Fibroblast of lung (primary cell): ENCODE measurements around the gene AIMP2. TPM values are rescaled to one million over a fixed set of nuclear protein-coding genes. Genes with fewer than 3 reads are reported as not detected.
"Not testable (repeated sequence)": the region's sequence is repeated elsewhere in the genome, so short reads cannot be mapped to it uniquely, and the experiment has no call there.

Experiments used
- DNase-seq, 2 donors: peaks; one replicate each; pipeline versions ENCODE4 v3.0.0 to v3.0.0-alpha.2; 2010; ENCODE audit warnings: low read depth in 2 of 2
- H2AFZ ChIP-seq: 2 replicates; pipeline ENCODE4 v1.5.1; 2012; ENCODE audit warnings: low read length, control low read depth, inconsistent platforms
- H3K27ac ChIP-seq: 2 replicates; pipeline ENCODE4 v1.5.1; 2011; ENCODE audit warnings: low read length, control low read depth; ENCODE audit not compliant: insufficient read depth
- H3K27me3 ChIP-seq: 2 replicates; pipeline ENCODE4 v1.5.1; 2011; ENCODE audit warnings: mild to moderate bottlenecking, low read length; ENCODE audit not compliant: control insufficient read depth, insufficient read depth
- H3K36me3 ChIP-seq: 2 replicates; pipeline ENCODE4 v1.5.1; 2011; ENCODE audit warnings: low read length; ENCODE audit not compliant: control insufficient read depth, insufficient read depth
- H3K4me1 ChIP-seq: 2 replicates; pipeline ENCODE4 v1.5.1; 2011; ENCODE audit warnings: low read length; ENCODE audit not compliant: control insufficient read depth, insufficient read depth; ENCODE audit errors: extremely low read depth
- H3K4me2 ChIP-seq: 2 replicates; pipeline ENCODE4 v1.5.1; 2011; ENCODE audit warnings: low read length, control low read depth; ENCODE audit not compliant: insufficient read depth; ENCODE audit errors: extremely low read depth
- H3K4me3 ChIP-seq, 4 experiments: fragments of 200-600 bp in 1 of 4; sonication (generic) in 1 of 4; replicated peaks in 1 of 4; 2 replicates each; pipeline ENCODE4 v1.5.1; 2011 to 2016; ENCODE audit warnings: low read length in 4 of 4, low read depth in 3 of 4, mild to moderate bottlenecking in 3 of 4, control low read depth in 2 of 4, inconsistent platforms in 1 of 4, mixed read lengths in 1 of 4; ENCODE audit not compliant: insufficient read depth in 1 of 4; ENCODE audit errors: control extremely low read depth in 1 of 4
- H3K79me2 ChIP-seq: 2 replicates; pipeline ENCODE4 v1.5.1; 2012; ENCODE audit warnings: mild to moderate bottlenecking, low read length, inconsistent platforms; ENCODE audit not compliant: control insufficient read depth, insufficient read depth
- H3K9ac ChIP-seq: 2 replicates; pipeline ENCODE4 v1.5.1; 2011; ENCODE audit warnings: mild to moderate bottlenecking, low read length, control low read depth; ENCODE audit not compliant: insufficient read depth
- H3K9me3 ChIP-seq: 2 replicates; pipeline ENCODE4 v1.5.1; 2012; ENCODE audit warnings: low read depth, low read length; ENCODE audit not compliant: control insufficient read depth, insufficient read depth
- H4K20me1 ChIP-seq: 2 replicates; pipeline ENCODE4 v1.5.1; 2011; ENCODE audit warnings: low read length; ENCODE audit not compliant: control insufficient read depth, insufficient read depth; ENCODE audit errors: extremely low read depth
- CTCF ChIP-seq, 2 donors: IDR thresholded peaks in 1 of 2; conservative IDR thresholded peaks in 1 of 2; 1 replicate in 1 of 2; 2 replicates in 1 of 2; pipeline ENCODE4 v1.5.1; 2011 to 2012; ENCODE audit warnings: low read length in 2 of 2, control low read depth in 1 of 2, inconsistent platforms in 1 of 2, low read depth in 1 of 2, mild to moderate bottlenecking in 1 of 2
- EZH2 ChIP-seq: IDR thresholded peaks from 2 replicates; pipeline ENCODE4 v1.5.1; 2012; ENCODE audit warnings: low read length, control low read depth, mild to moderate bottlenecking; ENCODE audit errors: missing control alignments
- polyA plus RNA-seq, 2 donors: library from polyadenylated mRNA; depleted of rRNA in 1 of 2; stranded (reverse) in 1 of 2; unstranded in 1 of 2; fragments of >200 nt; gene quantifications; 2 replicates each; pipeline ENCODE4 v1.2.1, GENCODE V29; 2011 to 2012; ENCODE audit warnings: missing spikeins in 1 of 2
- total RNA-seq: library from RNA; depleted of rRNA; stranded (reverse); fragments of >200 nt; gene quantifications from 2 replicates; pipeline ENCODE4 v1.2.1, GENCODE V29; 2014

The AIMP2 gene
- total and polyA plus RNA-seq, 2 donors (not counting 1 experiment from before 2014, with no cell fraction given): 41.9 to 47.4 TPM

DNA sequence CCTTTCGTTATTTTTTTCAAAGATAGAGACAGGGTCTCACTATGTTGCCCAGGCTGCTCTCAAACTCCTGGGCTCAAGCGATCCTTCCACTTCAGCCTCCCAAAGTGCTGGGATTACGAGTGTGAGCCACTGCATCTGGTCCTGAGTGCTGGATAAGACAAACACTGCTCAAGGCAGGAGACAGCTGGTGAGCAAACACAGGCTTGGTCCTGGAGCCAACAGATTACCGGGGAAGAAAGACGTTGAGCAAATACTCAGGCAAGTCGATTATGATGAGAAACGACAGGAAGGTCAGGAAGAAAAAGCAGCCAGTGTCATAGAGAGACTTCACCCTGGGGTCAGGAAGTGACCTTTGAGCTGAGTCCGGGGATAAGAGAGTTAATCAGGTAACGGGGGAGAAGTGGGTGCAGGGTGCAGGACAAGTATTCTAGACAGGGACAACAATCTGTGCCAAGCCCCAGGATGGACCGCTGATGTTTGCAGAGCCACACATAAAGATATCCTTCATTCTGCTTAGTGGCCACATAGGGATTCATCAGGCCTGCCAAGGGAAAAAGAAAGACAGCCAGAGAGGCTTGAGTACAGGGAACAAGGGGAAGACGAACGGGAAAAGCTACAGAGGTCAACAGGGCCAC, 29.3 kb upstream of the AIMP2 start:
- not testable (repeated sequence) for H3K4me1 ChIP-seq, H3K4me3 ChIP-seq

GRCh38 chr7:5987061-5987460, 22.0 kb upstream of the AIMP2 start:
- H3K4me1 ChIP-seq, H3K79me2 ChIP-seq, H3K9ac ChIP-seq, H4K20me1 ChIP-seq, H3K9me3 ChIP-seq, H3K4me2 ChIP-seq, H3K27ac ChIP-seq, H2AFZ ChIP-seq, H3K4me3 ChIP-seq, DNase-seq, H3K36me3 ChIP-seq, H3K27me3 ChIP-seq: not testable (repeated sequence)

More for the DNA sequence above, 29.3 kb upstream of the AIMP2 start:
- H3K36me3 ChIP-seq, H3K4me2 ChIP-seq, H3K9me3 ChIP-seq, H3K27me3 ChIP-seq, H2AFZ ChIP-seq, H3K9ac ChIP-seq, H4K20me1 ChIP-seq, H3K79me2 ChIP-seq, DNase-seq, H3K27ac ChIP-seq: not testable (repeated sequence)

- Histone ChIP-seq H3K9me3 (no peaks in the 10 kb centered on the region), H3K27ac (no peak overlapping the region), H3K4me3 (no peak overlapping the region), H3K79me2 (no peaks in the 10 kb centered on the region), H3K27me3 (no peaks in the 10 kb centered on the region), H4K20me1 (no peaks in the 10 kb centered on the region), H3K9ac (no peak overlapping the region), H2AFZ (no peak overlapping the region), H3K4me1 (no peaks in the 10 kb centered on the region), H3K4me2 (no peak overlapping the region), H3K36me3 (no peaks in the 10 kb centered on the region)
- TF ChIP-seq EZH2 (no peak), CTCF (conservative IDR thresholded peaks at IDR 0.05 in 1 of 2, IDR thresholded peaks at IDR 0.05 in 1 of 2; ENCODE audit: low read depth in 1 of 2, low read length in 2 of 2) (peak; percentile 58 to 74)
- DNase-seq: peak; percentile 58 to 77
These were observed 11.8 kb upstream of the AIMP2 start for GRCh38 chr7:5997210-5997808.

DNA sequence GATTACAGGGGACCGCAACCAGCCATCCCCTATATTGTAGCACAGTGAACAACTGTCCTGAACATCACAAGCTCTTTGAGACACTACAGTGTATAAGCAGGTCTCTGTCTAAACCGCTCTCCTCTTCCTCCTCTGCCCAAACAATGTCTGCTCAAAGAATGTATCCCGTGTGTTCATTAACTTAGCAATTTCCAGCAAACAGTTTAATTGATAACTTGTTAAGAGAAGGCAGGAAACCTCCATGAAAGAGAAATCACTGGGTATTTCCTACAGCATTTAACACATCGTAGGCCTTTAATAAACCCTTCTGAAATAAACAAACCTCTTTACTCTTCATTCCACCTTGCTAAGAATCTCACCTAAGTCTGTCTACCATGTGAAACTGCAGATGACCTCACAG, 1.7 kb upstream of the AIMP2 start:
- no peak overlapping the region for H3K27ac ChIP-seq
- no peak overlapping the region for H2AFZ ChIP-seq

More for the DNA sequence above, 1.7 kb upstream of the AIMP2 start:
- Histone ChIP-seq H3K36me3 (no peaks in the 10 kb centered on the region), H3K9ac (no peak overlapping the region), H3K9me3 (no peaks in the 10 kb centered on the region), H4K20me1 (no peaks in the 10 kb centered on the region), H3K27me3 (no peaks in the 10 kb centered on the region), H3K4me1 (peaks cover 2% of the 10 kb centered on the region), H3K4me3 (no peak overlapping the region), H3K79me2 (peaks cover 21% of the 10 kb centered on the region), H3K4me2 (no peak overlapping the region)
- TF ChIP-seq CTCF (conservative IDR thresholded peaks at IDR 0.05 in 1 of 2, IDR thresholded peaks at IDR 0.05 in 1 of 2; ENCODE audit: low read depth in 1 of 2, low read length in 2 of 2) (no peak), EZH2 (no peak)
- no peak for DNase-seq
